ENCODE measurements around the gene ATG101.
A peak's percentile ranks its signal among the peaks of the same experiment; 100 is the strongest.

- TF ChIP-seq CTCF (conservative IDR thresholded peaks at IDR 0.05; ENCODE audit: low read depth in 2 of 2) (peak; percentile 85 to 94), JUNB (IDR thresholded peaks at IDR 0.05; ENCODE audit: unreplicated experiment) (no peak), EZH2phosphoT487 (IDR thresholded peaks at IDR 0.05; ENCODE audit: unreplicated experiment) (no peak), STAT1 (IDR thresholded peaks at IDR 0.05; ENCODE audit: unreplicated experiment) (no peak), NANOG (IDR thresholded peaks at IDR 0.05; ENCODE audit: borderline replicate concordance) (no peak)
Measured at GRCh38 chr12:52020539-52021336, 49.0 kb upstream of the ATG101 start.
